ENCODE measurements around the gene SLC35G3. TPM values are rescaled to one million over a fixed set of nuclear protein-coding genes. Genes with fewer than 3 reads are reported as not detected.

The SLC35G3 gene
- total RNA-seq, 1 experiment from 2014 or later: not detected

GRCh38 chr17:35146214-35146833 lies 47.9 kb downstream of the SLC35G3 start:
- no peak for DNase-seq (ENCODE audit: low spot score)
- Histone ChIP-seq H3K36me3 (ENCODE audit: insufficient read depth, low read length, poor library complexity, severe bottlenecking) (no peaks in the 10 kb centered on the region), H3K27me3 (replicated peaks; ENCODE audit: insufficient read depth, low read depth, low read length, poor library complexity) (no peaks in the 10 kb centered on the region), H3K4me3 (ENCODE audit: low read depth, low read length, poor library complexity, severe bottlenecking) (no peak overlapping the region), H3K4me1 (ENCODE audit: insufficient read depth, low read length, poor library complexity, severe bottlenecking) (no peaks in the 10 kb centered on the region), H3K9me3 (ENCODE audit: low read depth, low read length, poor library complexity, severe bottlenecking) (no peaks in the 10 kb centered on the region), H3K27ac (ENCODE audit: low read depth, low read length, poor library complexity, severe bottlenecking) (no peak overlapping the region)
- ChIA-PET CTCF (no interaction called here), POLR2A (ENCODE audit: low non-redundant PET) (no interaction called here)
- intact Hi-C loops (cut with micrococcal nuclease; ENCODE audit: unreplicated experiment): no loop called here
- no peak for TF ChIP-seq CTCF (conservative IDR thresholded peaks at IDR 0.05; ENCODE audit: low read depth, low read length)
- TF ChIP-seq EZH2 (IDR thresholded peaks at IDR 0.05; ENCODE audit: borderline replicate concordance, low read depth, low read length, poor library complexity, severe bottlenecking): no peak
- no TSS peak for BruUV-seq (replicated peaks)

GRCh38 chr17:35144840-35145239 lies 49.4 kb downstream of the SLC35G3 start:
- H3K4me1 ChIP-seq (ENCODE audit: insufficient read depth, low read length, poor library complexity, severe bottlenecking): no peaks in the 10 kb centered on the region
- H3K27me3 ChIP-seq (replicated peaks; ENCODE audit: insufficient read depth, low read depth, low read length, poor library complexity): no peaks in the 10 kb centered on the region
- CTCF ChIA-PET: no interaction called here
- no peak for TF ChIP-seq CTCF (conservative IDR thresholded peaks at IDR 0.05; ENCODE audit: low read depth, low read length)
- no peak for TF ChIP-seq EZH2 (IDR thresholded peaks at IDR 0.05; ENCODE audit: borderline replicate concordance, low read depth, low read length, poor library complexity, severe bottlenecking)
- H3K36me3 ChIP-seq (ENCODE audit: insufficient read depth, low read length, poor library complexity, severe bottlenecking): no peaks in the 10 kb centered on the region
- H3K27ac ChIP-seq (ENCODE audit: low read depth, low read length, poor library complexity, severe bottlenecking): no peak overlapping the region
- no peak overlapping the region for H3K4me3 ChIP-seq (ENCODE audit: low read depth, low read length, poor library complexity, severe bottlenecking)
- H3K9me3 ChIP-seq (ENCODE audit: low read depth, low read length, poor library complexity, severe bottlenecking): no peaks in the 10 kb centered on the region
- POLR2A ChIA-PET (ENCODE audit: low non-redundant PET): no interaction called here
- no peak for DNase-seq (ENCODE audit: low spot score)
- intact Hi-C loops (cut with micrococcal nuclease; ENCODE audit: unreplicated experiment): no loop called here
- BruUV-seq (replicated peaks): no TSS peak

Other genes with a start within 250 kb of the SLC35G3 start
- gene CCT6B, start 232.9 kb downstream of the SLC35G3 start, total RNA-seq (2021): 0.48 and 0.60 TPM in 2 replicates
- gene ZNF830, start 232.9 kb downstream of the SLC35G3 start, total RNA-seq (2021): 9.1 and 10.1 TPM in 2 replicates
- 23.0 and 29.2 TPM in 2 replicates for gene LIG3, start 213.9 kb downstream of the SLC35G3 start, total RNA-seq (2021)
- 9.7 and 10.5 TPM in 2 replicates for gene RFFL, start 130.7 kb downstream of the SLC35G3 start, total RNA-seq (2021)
- gene RAD51D, start 74.5 kb downstream of the SLC35G3 start, total RNA-seq (2021): 10.2 and 12.1 TPM in 2 replicates
- gene FNDC8, start 72.8 kb downstream of the SLC35G3 start, total RNA-seq (2021): not detected in 2 replicates
- gene NLE1, start 52.1 kb downstream of the SLC35G3 start, total RNA-seq (2021): 18.1 and 23.3 TPM in 2 replicates
- not detected in 2 replicates for gene UNC45B, start 46.6 kb downstream of the SLC35G3 start, total RNA-seq (2021)
- gene SLFN5, start 48.7 kb upstream of the SLC35G3 start, total RNA-seq (2021): 5.2 and 5.3 TPM in 2 replicates
- gene SLFN11, start 179.2 kb upstream of the SLC35G3 start, total RNA-seq (2021): 132 and 141 TPM in 2 replicates
- gene SLFN12, start 238.1 kb upstream of the SLC35G3 start, total RNA-seq (2021): 8.1 and 13.2 TPM in 2 replicates